PFSK-1 (cell line): ENCODE data around the gene MBD2.

Experiments
- FOXP2 ChIP-seq: optimal IDR thresholded peaks from 2 replicates; pipeline ENCODE3; 2011; ENCODE audit warnings: borderline replicate concordance, control low read depth, inconsistent platforms; ENCODE audit not compliant: insufficient read depth; ENCODE audit errors: extremely low read length, extremely low read depth
- POLR2AphosphoS5 ChIP-seq: IDR thresholded peaks from 2 replicates; pipeline ENCODE4 v1.6.1; 2012; ENCODE audit warnings: low read depth, mild to moderate bottlenecking, control low read depth, low read length, moderate library complexity
- SIN3A ChIP-seq: IDR thresholded peaks from 2 replicates; pipeline ENCODE4 v1.6.1; 2012; ENCODE audit warnings: mild to moderate bottlenecking, low read length, moderate library complexity, borderline replicate concordance; ENCODE audit not compliant: insufficient read depth
- TAF1 ChIP-seq: IDR thresholded peaks from 2 replicates; pipeline ENCODE4 v1.6.1; 2012; ENCODE audit warnings: low read length, control low read depth, borderline replicate concordance; ENCODE audit not compliant: insufficient read depth
- TF ChIP-seq, protein P1 (sequence below), 2 experiments: IDR thresholded peaks; 2 replicates each; pipeline versions ENCODE4 v1.6.1 to v1.8.0; 2011 to 2012; ENCODE audit warnings: low read depth in 2 of 2, low read length in 2 of 2, control low read depth in 1 of 2, inconsistent platforms in 1 of 2, mild to moderate bottlenecking in 1 of 2, moderate library complexity in 1 of 2; ENCODE audit not compliant: insufficient read depth in 1 of 2

The MBD2 gene

DNA sequence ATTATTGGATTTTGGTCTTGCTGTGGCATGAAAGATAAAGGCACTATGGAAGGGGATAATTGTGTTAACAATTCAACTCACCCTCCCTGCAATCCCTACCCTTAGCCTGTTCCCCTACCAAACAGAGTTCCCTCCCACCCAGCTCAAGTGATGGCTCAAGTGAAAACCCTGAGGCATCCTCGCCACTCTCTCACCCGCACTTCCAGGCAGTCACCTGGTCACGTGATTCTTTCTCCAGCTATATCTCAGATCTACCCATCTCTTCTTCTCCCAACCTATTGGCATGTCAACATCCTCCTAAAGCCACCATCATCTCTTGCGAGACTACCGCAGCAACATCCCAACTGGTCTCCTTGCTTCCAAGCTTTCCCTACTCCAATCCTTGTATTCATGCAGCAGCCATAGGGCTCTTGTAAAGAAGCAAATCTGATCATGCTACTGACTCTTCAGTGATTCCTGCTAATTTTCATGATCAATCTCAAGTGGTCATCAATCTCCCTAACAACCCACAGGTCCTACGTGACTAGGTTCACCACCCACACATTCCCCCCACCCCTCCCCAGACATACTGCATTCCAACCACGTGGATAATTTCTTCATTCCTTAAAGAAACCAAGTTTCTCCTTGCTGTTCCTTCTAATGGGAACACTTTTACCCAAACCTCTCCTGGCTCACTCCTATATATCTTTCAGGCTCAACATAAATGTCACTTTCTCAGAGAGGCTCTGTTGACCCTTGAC, 66.7 kb downstream of the MBD2 start:
- no peak for TF ChIP-seq FOXP2
- no peak for TF ChIP-seq POLR2AphosphoS5
- no peak for TF ChIP-seq TAF1
- TF ChIP-seq SIN3A, result no peak
- TF ChIP-seq, protein P1, sequence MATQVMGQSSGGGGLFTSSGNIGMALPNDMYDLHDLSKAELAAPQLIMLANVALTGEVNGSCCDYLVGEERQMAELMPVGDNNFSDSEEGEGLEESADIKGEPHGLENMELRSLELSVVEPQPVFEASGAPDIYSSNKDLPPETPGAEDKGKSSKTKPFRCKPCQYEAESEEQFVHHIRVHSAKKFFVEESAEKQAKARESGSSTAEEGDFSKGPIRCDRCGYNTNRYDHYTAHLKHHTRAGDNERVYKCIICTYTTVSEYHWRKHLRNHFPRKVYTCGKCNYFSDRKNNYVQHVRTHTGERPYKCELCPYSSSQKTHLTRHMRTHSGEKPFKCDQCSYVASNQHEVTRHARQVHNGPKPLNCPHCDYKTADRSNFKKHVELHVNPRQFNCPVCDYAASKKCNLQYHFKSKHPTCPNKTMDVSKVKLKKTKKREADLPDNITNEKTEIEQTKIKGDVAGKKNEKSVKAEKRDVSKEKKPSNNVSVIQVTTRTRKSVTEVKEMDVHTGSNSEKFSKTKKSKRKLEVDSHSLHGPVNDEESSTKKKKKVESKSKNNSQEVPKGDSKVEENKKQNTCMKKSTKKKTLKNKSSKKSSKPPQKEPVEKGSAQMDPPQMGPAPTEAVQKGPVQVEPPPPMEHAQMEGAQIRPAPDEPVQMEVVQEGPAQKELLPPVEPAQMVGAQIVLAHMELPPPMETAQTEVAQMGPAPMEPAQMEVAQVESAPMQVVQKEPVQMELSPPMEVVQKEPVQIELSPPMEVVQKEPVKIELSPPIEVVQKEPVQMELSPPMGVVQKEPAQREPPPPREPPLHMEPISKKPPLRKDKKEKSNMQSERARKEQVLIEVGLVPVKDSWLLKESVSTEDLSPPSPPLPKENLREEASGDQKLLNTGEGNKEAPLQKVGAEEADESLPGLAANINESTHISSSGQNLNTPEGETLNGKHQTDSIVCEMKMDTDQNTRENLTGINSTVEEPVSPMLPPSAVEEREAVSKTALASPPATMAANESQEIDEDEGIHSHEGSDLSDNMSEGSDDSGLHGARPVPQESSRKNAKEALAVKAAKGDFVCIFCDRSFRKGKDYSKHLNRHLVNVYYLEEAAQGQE (IDR thresholded peaks at IDR 0.05; ENCODE audit: insufficient read depth in 1 of 2, low read depth in 2 of 2, low read length in 2 of 2), result no peak

DNA sequence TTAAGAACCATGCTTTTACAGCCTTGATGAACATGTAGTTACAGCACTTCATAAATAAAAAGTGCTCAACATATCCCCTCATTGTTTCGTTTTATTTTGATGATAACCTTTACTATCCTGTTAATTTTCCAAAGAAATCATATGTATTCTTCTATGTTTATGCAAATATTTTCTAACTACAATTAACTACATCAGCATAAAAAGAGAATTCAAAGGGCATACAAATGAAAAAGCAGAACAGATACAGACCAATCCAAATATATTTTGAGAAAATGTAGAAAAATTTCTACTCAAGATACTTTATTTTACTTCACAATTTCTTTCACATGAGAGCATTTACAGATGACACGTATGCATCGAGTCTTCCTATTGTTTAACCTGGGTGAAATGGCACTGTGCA, 69.1 kb downstream of the MBD2 start:
- TF ChIP-seq SIN3A, result no peak
- TF ChIP-seq TAF1, result no peak
- TF ChIP-seq POLR2AphosphoS5, result no peak
- TF ChIP-seq, protein P1 (IDR thresholded peaks at IDR 0.05; ENCODE audit: insufficient read depth in 1 of 2, low read depth in 2 of 2, low read length in 2 of 2), result no peak
- TF ChIP-seq FOXP2, result no peak

DNA sequence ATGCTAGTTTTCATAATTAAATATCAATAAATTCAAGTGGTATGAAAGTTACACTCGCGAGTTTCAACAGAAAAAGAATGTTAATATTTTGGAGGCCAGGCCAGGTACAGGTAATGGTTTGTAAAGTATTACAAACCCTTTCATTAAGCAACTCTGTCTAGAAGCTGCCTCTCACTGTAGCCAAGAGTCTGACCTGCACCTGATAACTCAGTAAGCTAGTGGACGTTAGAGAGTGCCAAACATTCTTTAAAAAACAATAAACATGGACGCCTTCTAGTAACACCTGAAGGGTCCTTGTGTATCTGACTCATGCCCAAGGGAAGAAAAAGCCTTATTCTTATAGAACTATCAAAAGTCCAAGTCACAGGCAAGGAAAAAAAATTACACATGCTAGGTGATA, 70.2 kb downstream of the MBD2 start:
- TF ChIP-seq TAF1 (no peak), POLR2AphosphoS5 (no peak), SIN3A (no peak), FOXP2 (no peak)
- TF ChIP-seq, protein P1 (IDR thresholded peaks at IDR 0.05; ENCODE audit: insufficient read depth in 1 of 2, low read depth in 2 of 2, low read length in 2 of 2), result no peak

DNA sequence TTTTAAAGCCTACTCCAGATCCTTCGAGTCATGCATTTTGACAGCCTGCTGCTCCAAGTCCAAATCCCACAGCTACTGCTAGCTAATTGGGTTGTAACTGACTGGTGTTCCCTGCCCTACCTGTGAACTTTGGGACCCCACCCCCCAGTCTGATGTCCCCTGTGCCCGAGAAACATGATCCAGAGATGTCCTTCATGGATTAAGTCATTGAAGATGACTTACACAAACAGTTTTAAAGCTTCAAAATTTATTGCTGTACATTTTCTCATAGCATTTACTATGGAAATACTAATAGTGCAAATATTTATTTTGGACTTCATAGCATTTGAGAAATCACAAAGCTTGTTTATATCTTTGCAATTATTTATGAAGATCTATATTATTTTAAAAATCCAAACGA, 73.1 kb downstream of the MBD2 start:
- TF ChIP-seq TAF1 (no peak), FOXP2 (no peak)

DNA sequence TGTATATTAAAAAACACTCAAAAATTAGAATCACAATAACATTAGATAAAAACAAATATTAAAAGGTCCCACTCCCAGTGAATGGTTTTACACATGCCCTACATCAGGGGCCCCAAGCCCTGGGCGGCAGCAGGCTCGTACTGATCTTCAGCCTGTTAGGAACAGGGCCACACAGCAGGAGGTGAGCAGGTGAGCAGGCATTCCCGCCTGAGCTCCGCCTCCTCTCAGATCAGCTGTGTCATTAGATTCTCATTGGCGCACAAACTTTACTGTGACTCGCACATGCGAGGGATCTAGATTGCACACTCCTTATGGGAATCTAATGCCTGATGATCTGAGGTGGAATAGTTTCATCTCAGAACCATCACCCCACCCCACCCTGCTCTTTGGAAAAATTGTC, 74.2 kb downstream of the MBD2 start:
- TF ChIP-seq SIN3A (no peak), POLR2AphosphoS5 (no peak), TAF1 (no peak), FOXP2 (no peak)
- TF ChIP-seq, protein P1 (IDR thresholded peaks at IDR 0.05; ENCODE audit: insufficient read depth in 1 of 2, low read depth in 2 of 2, low read length in 2 of 2), result no peak
